Measurements from ENCODE around the gene GTF3C1. TPM values are rescaled to one million over a fixed set of nuclear protein-coding genes. Genes with fewer than 3 reads are reported as not detected.

Gene GTF3C1
- polyA plus RNA-seq, 1 donor from 2014 or later = 54.0 TPM

GRCh38 chr16:27431773-27432532 is 117.8 kb downstream of the GTF3C1 start:
- H3K27me3 ChIP-seq (ENCODE audit: insufficient read depth, low read depth, low read length) = no peaks in the 10 kb centered on the region
- no peak for TF ChIP-seq REST (IDR thresholded peaks at IDR 0.05; ENCODE audit: borderline replicate concordance)
- TF ChIP-seq MXI1 (conservative IDR thresholded peaks at IDR 0.05; ENCODE audit: poor library complexity, severe bottlenecking) = no peak
- TF ChIP-seq EZH2 (IDR thresholded peaks at IDR 0.05; ENCODE audit: borderline replicate concordance, insufficient read depth, low read length, poor library complexity, severe bottlenecking) = no peak
- TF ChIP-seq TAF1 (IDR thresholded peaks at IDR 0.05; ENCODE audit: low read depth) = no peak
- no peak for TF ChIP-seq RAD21 (conservative IDR thresholded peaks at IDR 0.05)
- TF ChIP-seq POLR2AphosphoS5 (IDR thresholded peaks at IDR 0.05) = no peak
- no peak for TF ChIP-seq CTCF (IDR thresholded peaks at IDR 0.05; ENCODE audit: poor library complexity, severe bottlenecking)
- H3K27ac ChIP-seq (ENCODE audit: low read length) = no peak overlapping the region
- no peaks in the 10 kb centered on the region for H4K20me1 ChIP-seq (ENCODE audit: insufficient read depth)
- H3K9me3 ChIP-seq (ENCODE audit: low read length) = no peaks in the 10 kb centered on the region
- H3K36me3 ChIP-seq (ENCODE audit: insufficient read depth, low read length) = no peaks in the 10 kb centered on the region
- H3F3A ChIP-seq (ENCODE audit: insufficient read depth, low read length, poor library complexity, severe bottlenecking) = no peaks in the 10 kb centered on the region
- no peak overlapping the region for H2AFZ ChIP-seq (ENCODE audit: low read depth, low read length)
- no peak overlapping the region for H3K4me2 ChIP-seq (ENCODE audit: low read length)
- H3K9me2 ChIP-seq (ENCODE audit: insufficient read depth, low read length) = no peaks in the 10 kb centered on the region
- no peaks in the 10 kb centered on the region for H3K79me2 ChIP-seq (replicated peaks; ENCODE audit: insufficient read depth, low read length)
- H3K4me3 ChIP-seq (ENCODE audit: low read length) = no peak overlapping the region
- H3K9ac ChIP-seq (ENCODE audit: low read length) = no peak overlapping the region

GRCh38 chr16:27430923-27431484 is 118.7 kb downstream of the GTF3C1 start:
- TF ChIP-seq RAD21 (conservative IDR thresholded peaks at IDR 0.05) (no peak), REST (IDR thresholded peaks at IDR 0.05; ENCODE audit: borderline replicate concordance) (no peak), POLR2AphosphoS5 (IDR thresholded peaks at IDR 0.05) (no peak), MXI1 (conservative IDR thresholded peaks at IDR 0.05; ENCODE audit: poor library complexity, severe bottlenecking) (no peak), EP300 (conservative IDR thresholded peaks at IDR 0.05; ENCODE audit: poor library complexity, severe bottlenecking) (no peak), EZH2 (IDR thresholded peaks at IDR 0.05; ENCODE audit: borderline replicate concordance, insufficient read depth, low read length, poor library complexity, severe bottlenecking) (no peak), SMC3 (conservative IDR thresholded peaks at IDR 0.05; ENCODE audit: poor library complexity) (no peak), TAF1 (IDR thresholded peaks at IDR 0.05; ENCODE audit: low read depth) (no peak), CTCF (IDR thresholded peaks at IDR 0.05; ENCODE audit: poor library complexity, severe bottlenecking) (no peak)
- H3K9ac ChIP-seq (ENCODE audit: low read length) = no peak overlapping the region
- no peaks in the 10 kb centered on the region for H3K27me3 ChIP-seq (ENCODE audit: insufficient read depth, low read depth, low read length)
- H3K9me2 ChIP-seq (ENCODE audit: insufficient read depth, low read length) = no peaks in the 10 kb centered on the region
- H3K4me3 ChIP-seq (ENCODE audit: low read length) = no peak overlapping the region
- no peak overlapping the region for H3K27ac ChIP-seq (ENCODE audit: low read length)
- no peak overlapping the region for H2AFZ ChIP-seq (ENCODE audit: low read depth, low read length)
- no peak overlapping the region for H3K4me2 ChIP-seq (ENCODE audit: low read length)
- no peaks in the 10 kb centered on the region for H3K79me2 ChIP-seq (replicated peaks; ENCODE audit: insufficient read depth, low read length)
- H4K20me1 ChIP-seq (ENCODE audit: insufficient read depth) = no peaks in the 10 kb centered on the region
- H3K9me3 ChIP-seq (ENCODE audit: low read length) = no peaks in the 10 kb centered on the region
- no peaks in the 10 kb centered on the region for H3F3A ChIP-seq (ENCODE audit: insufficient read depth, low read length, poor library complexity, severe bottlenecking)
- no peaks in the 10 kb centered on the region for H3K36me3 ChIP-seq (ENCODE audit: insufficient read depth, low read length)
